Measurements from ENCODE around the gene HSPA1A. TPM values are rescaled to one million over a fixed set of nuclear protein-coding genes. Genes with fewer than 3 reads are reported as not detected.

HSPA1A gene
- total and polyA plus RNA-seq, 9 donors: 44.6 to 340 (median 140) TPM

GRCh38 chr6:31784098-31784925 is 31.0 kb upstream of the HSPA1A start:
- no peak for DNase-seq
- Histone ChIP-seq H3K4me1 (ENCODE audit: insufficient read depth) (no peaks in the 10 kb centered on the region), H3K36me3 (no peaks in the 10 kb centered on the region), H3K27ac (no peak overlapping the region), H3K9me3 (no peaks in the 10 kb centered on the region), H3K27me3 (no peaks in the 10 kb centered on the region), H3K4me3 (no peak overlapping the region)
- intact Hi-C loops (cut with DNase I): loop anchor here in 1 of 4 donors (5.0 kb wide), 1 partner anchor 42 kb away; the partner anchor contains the start of gene MSH5
- TF ChIP-seq POLR2A (IDR thresholded peaks at IDR 0.05) (no peak), EP300 (IDR thresholded peaks at IDR 0.05) (no peak), CTCF (IDR thresholded peaks at IDR 0.05) (no peak)
- 91 to 94% (median 92%) methylated on average over 15 of the region's 15 CpGs for WGBS, 3 donors

GRCh38 chr6:31785475-31785874 is 29.9 kb upstream of the HSPA1A start:
- Histone ChIP-seq H3K27me3 (no peaks in the 10 kb centered on the region), H3K4me1 (ENCODE audit: insufficient read depth) (no peaks in the 10 kb centered on the region), H3K36me3 (no peaks in the 10 kb centered on the region), H3K4me3 (no peak overlapping the region), H3K9me3 (no peaks in the 10 kb centered on the region), H3K27ac (no peak overlapping the region)
- intact Hi-C loops (cut with DNase I): no loop called here
- no peak for DNase-seq
- WGBS, 3 donors: 93 to 96% (median 94%) methylated on average over 11 of the region's 11 CpGs
- no peak for TF ChIP-seq CTCF (IDR thresholded peaks at IDR 0.05)
- TF ChIP-seq POLR2A (IDR thresholded peaks at IDR 0.05): no peak
- TF ChIP-seq EP300 (IDR thresholded peaks at IDR 0.05): no peak

GRCh38 chr6:31791324-31792089 is 23.8 kb upstream of the HSPA1A start:
- Histone ChIP-seq H3K9me3 (no peaks in the 10 kb centered on the region), H3K27ac (no peak overlapping the region), H3K36me3 (no peaks in the 10 kb centered on the region), H3K4me3 (no peak overlapping the region), H3K27me3 (no peaks in the 10 kb centered on the region), H3K4me1 (ENCODE audit: insufficient read depth) (peaks cover 6% of the 10 kb centered on the region)
- WGBS, 3 donors: 59 to 63% (median 60%) methylated on average over 12 of the region's 12 CpGs
- peak in 2 of 3 donors; percentile 16 to 33 for TF ChIP-seq CTCF (IDR thresholded peaks at IDR 0.05)
- no peak for TF ChIP-seq POLR2A (IDR thresholded peaks at IDR 0.05)
- no peak for TF ChIP-seq EP300 (IDR thresholded peaks at IDR 0.05)
- DNase-seq: peak in 3 of 5 donors; percentile 53 to 64 (median 57)
- intact Hi-C loops (cut with DNase I): loop anchor here in 1 of 4 donors (5.0 to 10.0 kb wide), 2 partner anchors 41 to 57 kb away; partner anchors contain the start of gene CLIC1

GRCh38 chr6:31792090-31792374 is 23.3 kb upstream of the HSPA1A start:
- no peak for DNase-seq
- Histone ChIP-seq H3K27me3 (no peaks in the 10 kb centered on the region), H3K4me3 (no peak overlapping the region), H3K36me3 (no peaks in the 10 kb centered on the region), H3K9me3 (no peaks in the 10 kb centered on the region), H3K4me1 (ENCODE audit: insufficient read depth) (peaks cover 6% of the 10 kb centered on the region), H3K27ac (no peak overlapping the region)
- TF ChIP-seq POLR2A (IDR thresholded peaks at IDR 0.05) (no peak), EP300 (IDR thresholded peaks at IDR 0.05) (no peak), CTCF (IDR thresholded peaks at IDR 0.05) (no peak)
- intact Hi-C loops (cut with DNase I): loop anchor here in 1 of 4 donors (5.0 to 10.0 kb wide), 2 partner anchors 40 to 57 kb away; partner anchors contain the start of gene CLIC1
- 71 to 78% (median 74%) methylated on average over 3 of the region's 3 CpGs for WGBS, 3 donors

All from ovary (tissue), 9 donors.